ENCODE measurements around the gene MALL.
"Not testable (repeated sequence)": the region's sequence is repeated elsewhere in the genome, so short reads cannot be mapped to it uniquely, and the experiment has no call there.

MALL gene

DNA sequence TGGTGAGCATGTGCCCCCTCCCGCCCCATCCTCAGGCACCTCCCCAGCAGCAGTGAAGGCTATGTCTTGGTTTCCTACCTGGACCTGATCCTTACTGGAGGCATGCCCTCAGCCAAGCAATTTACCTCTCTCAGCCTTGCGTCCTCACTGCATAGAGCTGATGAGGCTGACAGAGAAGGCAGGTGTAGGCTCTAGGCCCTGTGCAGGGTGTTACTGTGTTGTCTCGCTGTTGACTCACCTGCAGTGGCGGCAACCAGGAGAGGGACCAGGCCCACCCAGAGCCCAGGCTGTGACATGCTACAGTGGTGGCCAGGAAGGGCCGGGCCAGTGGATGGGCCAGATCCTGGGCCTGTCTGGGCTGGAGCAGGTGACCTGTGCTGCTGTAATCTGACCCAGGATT is 65.9 kb downstream of the MALL start:
- DNase-seq: not testable (repeated sequence)

DNA sequence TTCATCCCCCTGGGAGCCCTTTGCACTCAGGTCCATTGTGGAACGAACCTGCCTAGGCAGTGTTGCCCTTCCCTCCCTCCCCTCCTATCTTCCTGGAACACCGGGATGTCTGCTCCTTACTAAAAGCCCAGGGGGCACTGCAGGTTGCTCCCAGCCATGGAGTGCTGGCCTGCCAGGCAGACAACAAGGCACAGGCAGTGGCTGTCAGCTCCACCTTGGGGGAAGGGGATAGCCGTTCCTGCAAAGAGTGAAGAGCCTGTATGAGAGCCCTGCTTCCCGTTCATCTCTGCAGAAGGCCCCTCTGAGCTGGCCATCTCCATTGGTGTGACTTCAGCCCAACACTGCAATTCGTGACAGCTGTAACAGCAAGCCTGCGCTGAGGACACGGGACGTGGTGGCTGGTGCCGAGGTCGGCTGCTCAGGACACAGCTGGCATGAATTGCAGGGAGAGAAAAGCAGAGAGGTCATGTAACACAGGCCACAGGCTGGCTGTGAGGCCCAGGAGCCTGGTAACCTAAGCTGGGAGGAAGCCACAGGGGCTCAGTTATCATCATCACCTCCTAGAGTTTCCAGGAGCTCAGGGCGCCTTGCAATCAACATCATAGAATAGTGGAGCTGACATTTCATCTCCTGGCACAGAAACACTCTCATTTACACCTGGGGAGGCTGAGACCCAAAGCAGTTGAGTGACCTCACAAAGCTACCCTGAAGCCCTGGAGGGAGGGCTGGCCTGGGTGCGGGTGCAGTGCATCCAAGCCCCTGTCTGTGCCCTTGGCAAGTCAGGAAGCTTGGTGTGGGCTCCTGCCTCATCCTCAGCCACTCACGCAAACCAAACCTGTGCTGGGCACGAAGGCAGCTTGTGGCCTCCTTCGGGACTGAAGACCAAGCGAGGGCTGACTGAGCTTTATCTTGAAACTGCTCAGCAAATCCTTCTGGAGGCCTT is 67.1 kb downstream of the MALL start:
- DNase-seq: not testable (repeated sequence)

DNA sequence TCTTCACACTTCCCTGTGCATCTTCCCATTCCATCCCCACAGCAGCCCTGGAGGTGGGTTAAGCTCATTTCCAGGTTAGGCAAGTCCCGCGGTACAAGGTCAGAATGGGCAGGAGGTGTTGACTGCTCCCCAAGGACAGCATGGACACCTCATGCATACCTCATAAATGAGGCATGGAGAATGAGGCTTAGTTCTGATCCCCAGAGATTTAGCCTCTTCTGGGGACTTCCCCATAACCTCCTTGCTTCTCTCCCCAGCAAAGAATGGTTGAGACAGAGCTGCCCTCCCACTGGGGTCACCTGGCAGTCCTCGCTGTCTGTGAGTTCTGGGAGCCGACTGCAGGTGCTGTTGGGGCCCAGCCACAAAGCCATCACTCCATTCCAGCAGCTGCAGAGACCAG is 68.4 kb downstream of the MALL start:
- not testable (repeated sequence) for DNase-seq

DNA sequence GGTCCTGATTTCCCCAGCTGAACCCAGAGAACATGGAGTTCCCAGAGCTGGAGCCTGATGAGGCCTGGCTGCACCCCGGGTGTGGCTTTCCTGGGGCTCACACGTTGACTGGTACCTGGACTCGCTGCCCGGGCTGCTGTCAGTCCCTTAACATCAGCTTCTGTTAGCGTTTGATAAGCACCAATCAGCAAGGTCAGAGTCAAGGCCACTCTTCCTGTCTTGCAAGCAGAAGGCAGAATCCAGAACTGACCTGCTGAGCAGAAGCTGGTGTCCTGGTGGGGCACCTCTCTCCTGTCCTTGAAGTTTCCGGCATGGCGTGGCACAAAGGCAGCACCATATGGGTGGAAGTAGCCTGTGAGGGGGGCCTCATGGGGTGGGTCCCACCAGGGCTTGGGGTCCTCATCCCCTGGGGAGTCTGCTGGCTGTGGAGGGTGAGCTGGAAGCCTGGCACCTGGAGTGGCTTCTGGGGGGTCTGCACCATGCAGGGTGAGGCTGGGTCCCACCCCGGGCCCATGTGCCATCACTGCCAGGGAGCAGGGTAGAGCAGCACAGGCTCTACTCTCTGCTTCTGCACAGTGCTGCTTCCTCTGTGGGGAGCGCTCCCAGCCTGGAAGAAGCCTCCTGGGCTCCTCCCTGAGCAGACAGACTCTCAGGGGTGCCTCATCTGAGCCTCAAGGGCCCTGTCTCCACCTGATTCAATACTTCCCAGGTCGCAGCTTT is 73.5 kb downstream of the MALL start:
- not testable (repeated sequence) for DNase-seq

DNA sequence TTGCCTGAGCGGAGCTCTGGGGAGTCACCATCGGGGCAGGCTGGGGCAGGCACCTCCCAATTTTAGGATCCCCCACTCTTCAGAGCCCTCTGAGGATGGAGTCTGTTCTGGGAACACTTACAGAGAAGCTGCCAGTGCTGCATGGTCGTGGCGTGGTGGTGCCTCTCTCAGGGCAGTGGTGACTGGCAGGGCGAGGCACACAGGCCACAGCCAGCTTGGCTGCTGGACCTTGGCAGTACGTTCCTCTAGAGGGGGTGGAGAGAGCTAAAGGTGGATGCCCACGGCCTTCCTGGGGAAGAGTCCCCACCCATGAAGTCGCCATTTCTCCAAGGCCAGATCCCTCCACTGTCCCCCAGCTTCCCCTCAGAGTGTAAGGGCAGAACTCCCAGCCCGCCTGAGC is 78.3 kb downstream of the MALL start:
- not testable (repeated sequence) for DNase-seq

DNA sequence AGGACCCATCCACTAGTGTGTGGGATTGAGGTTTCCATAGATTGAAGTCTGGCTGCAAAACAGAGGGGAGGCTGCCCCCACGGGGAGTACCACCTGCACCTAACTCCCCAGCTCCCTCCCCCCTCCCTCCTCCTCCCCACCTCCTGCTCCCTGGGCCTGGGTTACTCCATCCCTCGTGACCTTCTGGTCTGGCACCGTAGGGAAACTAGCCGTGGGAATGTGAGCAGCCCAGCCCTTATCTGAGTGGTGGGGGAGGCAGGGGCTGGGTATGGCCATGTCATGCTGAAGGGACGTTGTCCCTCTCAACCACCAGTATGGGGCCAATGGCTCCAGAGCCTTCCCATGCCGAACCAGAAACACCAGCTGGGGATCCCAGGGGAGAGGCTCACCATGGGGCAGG is 80.2 kb downstream of the MALL start:
- DNase-seq: not testable (repeated sequence)

DNA sequence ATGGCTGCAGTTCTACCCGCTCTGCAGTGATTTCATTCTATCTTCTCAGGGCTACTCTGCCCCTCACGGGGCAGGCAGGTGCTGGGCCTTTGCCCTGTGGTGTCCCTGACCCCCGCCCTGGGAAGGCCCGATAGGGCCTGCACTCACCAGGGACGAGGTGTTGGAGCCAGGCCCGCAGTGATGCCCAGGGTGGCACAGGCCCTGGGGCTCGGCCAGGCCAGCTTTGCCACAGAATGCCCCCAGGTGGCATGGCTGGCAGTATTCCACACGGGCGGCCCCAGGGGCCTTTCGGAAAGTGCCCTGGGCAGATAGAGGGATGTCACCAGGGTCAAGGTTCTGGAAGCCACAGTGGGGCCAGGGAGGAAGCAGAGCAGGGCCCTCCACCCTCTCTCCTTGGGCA is 80.7 kb downstream of the MALL start:
- DNase-seq: peak in 1 of 2 donors; percentile 10
